HAP-1 (cell line): Measurements from ENCODE around the gene NEDD8.
A peak's percentile ranks its signal among the peaks of the same experiment; 100 is the strongest.

ENCODE experiments used
- DNase-seq, 2 experiments: peaks; one replicate each; pipeline ENCODE4 v3.0.0-alpha.2; 2016 to 2020; ENCODE audit warnings: low spot score in 2 of 2
- H3K27me3 ChIP-seq: fragments of 250-450 bp; sonication (Bioruptor Pico); 2 replicates; pipeline ENCODE4 v1.5.1; 2020; ENCODE audit warnings: low read depth, mild to moderate bottlenecking, moderate library complexity
- H3K36me3 ChIP-seq: fragments of 250-450 bp; sonication (Bioruptor Pico); replicated peaks from 2 replicates; pipeline ENCODE4 v1.5.1; 2020; ENCODE audit warnings: mild to moderate bottlenecking
- H3K4me1 ChIP-seq: fragments of 250-450 bp; sonication (Bioruptor Pico); 2 replicates; pipeline ENCODE4 v1.5.1; 2020; ENCODE audit warnings: mild to moderate bottlenecking
- H3K4me3 ChIP-seq: fragments of 250-450 bp; sonication (Bioruptor Pico); 2 replicates; pipeline ENCODE4 v1.5.1; 2020; ENCODE audit warnings: mild to moderate bottlenecking, moderate library complexity
- H3K9me3 ChIP-seq: fragments of 250-450 bp; sonication (Bioruptor Pico); 2 replicates; pipeline ENCODE4 v1.5.1; 2020; ENCODE audit warnings: mild to moderate bottlenecking, moderate library complexity
- in situ Hi-C: fragments of 300-500 bp; cut with MboI; formaldehyde crosslinking; loops from 3 replicates; pipeline ENCODE4 v1.14.3; 2020; ENCODE audit warnings: low sequenced_read_pairs, inconsistent platforms, mixed read lengths

Gene NEDD8

DNA sequence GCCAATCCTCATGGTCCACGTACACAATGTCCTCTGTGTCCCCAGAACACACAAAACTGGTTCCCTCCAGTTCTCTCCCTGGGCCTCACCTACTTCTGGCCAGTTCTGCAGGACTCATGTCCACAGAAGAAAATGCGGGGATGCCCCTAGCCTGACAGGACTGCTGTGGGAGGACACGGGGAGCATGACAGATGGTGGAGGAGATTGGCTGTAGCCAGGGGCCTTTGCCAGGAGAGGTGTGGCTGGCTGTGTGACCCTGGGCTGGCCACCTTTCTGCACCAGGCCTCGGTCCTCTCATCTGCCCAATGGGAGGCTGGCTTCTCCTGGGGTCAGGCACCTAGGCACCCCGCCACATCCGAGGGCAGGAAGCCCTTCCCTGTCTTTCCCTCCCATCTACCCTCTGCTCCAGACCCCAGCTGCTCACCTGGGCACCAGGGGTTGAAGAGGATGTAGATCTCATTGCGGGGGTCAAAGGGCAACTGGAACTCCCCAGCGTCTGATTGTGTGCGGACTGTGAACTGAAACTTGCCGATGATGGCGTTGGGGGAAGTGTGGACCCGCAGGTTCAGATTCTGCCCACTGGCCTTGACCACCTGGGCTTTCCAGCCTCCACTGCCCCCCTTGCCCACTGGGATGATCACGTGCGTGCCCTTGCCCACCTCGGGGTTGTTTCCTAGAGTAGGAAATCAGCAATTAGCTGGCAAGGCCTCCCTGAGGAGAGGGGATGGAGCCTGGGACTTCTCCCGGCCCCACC lies 28.0 kb upstream of the NEDD8 start:
- Histone ChIP-seq H3K9me3 (no peaks in the 10 kb centered on the region), H3K27me3 (no peaks in the 10 kb centered on the region), H3K4me3 (no peak overlapping the region), H3K36me3 (no peaks in the 10 kb centered on the region), H3K4me1 (no peaks in the 10 kb centered on the region)
- no peak for DNase-seq
- in situ Hi-C loops = no loop called here

DNA sequence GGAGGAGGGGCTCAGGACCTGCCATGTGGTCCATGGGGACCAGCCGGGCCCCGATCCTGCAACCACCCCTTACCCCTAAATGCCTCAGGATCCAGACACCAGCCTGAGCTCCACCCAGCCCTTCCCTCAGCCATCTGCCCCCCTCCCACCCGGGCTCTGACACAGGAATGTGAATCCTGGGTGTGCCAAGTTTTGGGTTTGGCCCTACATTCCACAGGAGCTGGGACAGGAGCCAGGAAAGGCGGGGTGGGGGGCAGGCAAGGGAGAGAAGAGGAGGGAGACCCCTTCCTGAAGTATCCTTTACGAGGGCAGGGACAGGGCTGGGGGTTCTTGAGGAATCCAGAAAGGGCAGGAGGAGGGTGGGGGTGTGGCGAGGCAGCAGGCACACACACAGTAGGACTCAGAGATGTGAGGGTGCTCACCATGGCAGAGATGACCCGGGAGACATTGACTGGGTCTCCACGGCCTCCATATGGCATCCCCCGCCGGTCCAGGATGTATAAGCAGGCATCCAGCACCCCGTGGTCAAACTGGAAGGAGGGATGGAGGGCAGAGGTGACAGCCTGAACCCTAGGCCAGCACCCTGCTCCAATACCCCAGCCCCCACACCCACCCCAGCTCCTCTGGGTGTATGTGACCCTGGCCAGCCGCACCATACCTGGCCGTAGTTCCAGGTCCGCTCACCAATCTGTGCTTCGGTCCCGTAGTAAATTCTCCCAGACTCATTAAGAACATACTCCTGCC lies 27.3 kb upstream of the NEDD8 start:
- no peaks in the 10 kb centered on the region for H3K9me3 ChIP-seq
- H3K4me3 ChIP-seq = no peak overlapping the region
- H3K27me3 ChIP-seq = no peaks in the 10 kb centered on the region
- no peaks in the 10 kb centered on the region for H3K4me1 ChIP-seq
- DNase-seq = peak in 1 of 2 experiments; percentile 38
- in situ Hi-C loops = no loop called here
- no peaks in the 10 kb centered on the region for H3K36me3 ChIP-seq

DNA sequence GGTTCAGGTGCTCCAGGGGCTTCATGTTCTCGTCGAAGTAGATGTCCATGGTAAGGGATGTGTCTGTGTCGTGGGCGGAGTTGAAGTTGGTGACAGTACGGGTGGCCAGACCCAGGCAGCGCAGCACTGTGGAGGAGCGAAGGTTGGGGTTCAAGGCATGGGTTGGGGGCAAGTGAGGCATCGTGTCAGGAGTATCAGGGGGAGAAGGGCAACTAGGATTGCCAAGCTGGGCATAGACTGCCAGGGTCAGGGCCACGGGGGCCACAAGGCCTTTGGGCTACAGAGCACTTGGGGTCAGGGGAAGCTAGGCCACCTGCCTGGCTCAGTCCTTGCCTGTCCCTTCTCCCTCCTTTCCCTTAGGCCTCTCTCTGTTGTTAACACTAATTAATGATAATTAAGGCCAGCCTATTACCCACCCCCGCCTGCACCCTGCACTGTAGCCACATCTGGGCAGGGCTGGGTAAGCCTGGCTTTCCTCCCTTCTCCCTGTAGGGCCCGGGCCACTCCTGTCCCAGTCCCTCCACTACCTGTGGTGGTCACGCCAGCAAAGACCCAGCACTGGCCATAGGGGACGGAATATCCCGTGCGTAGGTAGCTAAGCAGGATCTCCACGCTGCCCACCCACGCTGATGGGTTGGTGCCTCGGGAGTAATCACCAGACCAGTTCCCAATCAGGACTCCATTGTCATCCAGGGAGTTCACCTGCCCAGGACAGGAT lies 26.5 kb upstream of the NEDD8 start:
- Histone ChIP-seq H3K4me3 (no peak overlapping the region), H3K9me3 (no peaks in the 10 kb centered on the region), H3K27me3 (no peaks in the 10 kb centered on the region), H3K4me1 (no peaks in the 10 kb centered on the region), H3K36me3 (no peaks in the 10 kb centered on the region)
- DNase-seq = no peak
- in situ Hi-C loops = no loop called here

DNA sequence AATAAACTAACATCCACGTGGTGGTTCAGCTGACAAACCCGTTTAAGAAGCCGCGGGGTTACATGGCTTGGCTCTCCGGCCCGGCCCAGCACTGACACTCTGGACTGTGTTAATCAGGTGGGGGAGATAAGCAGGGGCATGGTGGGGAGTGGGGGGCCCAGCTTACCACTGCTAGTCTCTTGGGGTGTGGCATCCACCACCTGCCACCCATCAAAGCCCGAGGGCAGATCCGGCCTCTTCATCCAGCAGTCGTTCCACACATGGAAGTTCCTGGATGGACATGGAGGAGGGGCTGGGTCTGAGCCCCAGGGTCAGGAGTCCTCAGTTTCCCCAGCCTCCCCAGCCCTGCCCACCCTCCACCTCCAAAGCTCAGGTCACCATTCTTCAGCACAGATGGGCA lies 26.0 kb upstream of the NEDD8 start:
- in situ Hi-C loops = no loop called here
- Histone ChIP-seq H3K36me3 (no peaks in the 10 kb centered on the region), H3K4me1 (no peaks in the 10 kb centered on the region), H3K4me3 (no peak overlapping the region), H3K27me3 (no peaks in the 10 kb centered on the region), H3K9me3 (no peaks in the 10 kb centered on the region)
- DNase-seq = no peak

DNA sequence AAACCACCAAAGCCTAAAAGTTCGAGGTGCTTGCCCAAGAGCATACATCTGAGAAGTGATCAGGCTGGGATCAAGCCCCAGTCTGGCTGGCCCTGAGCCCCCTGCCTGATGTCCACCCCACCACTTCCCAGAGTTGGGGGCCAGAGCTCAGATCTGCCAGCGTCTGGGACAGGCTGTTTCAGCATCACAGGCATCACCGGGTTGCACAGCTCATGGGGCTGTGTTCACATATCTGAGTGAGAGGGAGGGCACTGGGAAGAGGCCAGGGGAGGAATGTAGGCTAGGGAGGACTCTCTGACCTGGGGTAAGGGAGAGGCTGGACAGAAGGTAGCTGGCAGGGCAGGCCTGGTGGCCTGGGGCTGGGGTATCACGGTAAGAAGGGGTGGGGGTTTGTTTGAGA lies 24.8 kb upstream of the NEDD8 start:
- Histone ChIP-seq H3K4me1 (no peaks in the 10 kb centered on the region), H3K36me3 (no peaks in the 10 kb centered on the region), H3K9me3 (no peaks in the 10 kb centered on the region), H3K4me3 (no peak overlapping the region), H3K27me3 (no peaks in the 10 kb centered on the region)
- DNase-seq = no peak
- in situ Hi-C loops = no loop called here

DNA sequence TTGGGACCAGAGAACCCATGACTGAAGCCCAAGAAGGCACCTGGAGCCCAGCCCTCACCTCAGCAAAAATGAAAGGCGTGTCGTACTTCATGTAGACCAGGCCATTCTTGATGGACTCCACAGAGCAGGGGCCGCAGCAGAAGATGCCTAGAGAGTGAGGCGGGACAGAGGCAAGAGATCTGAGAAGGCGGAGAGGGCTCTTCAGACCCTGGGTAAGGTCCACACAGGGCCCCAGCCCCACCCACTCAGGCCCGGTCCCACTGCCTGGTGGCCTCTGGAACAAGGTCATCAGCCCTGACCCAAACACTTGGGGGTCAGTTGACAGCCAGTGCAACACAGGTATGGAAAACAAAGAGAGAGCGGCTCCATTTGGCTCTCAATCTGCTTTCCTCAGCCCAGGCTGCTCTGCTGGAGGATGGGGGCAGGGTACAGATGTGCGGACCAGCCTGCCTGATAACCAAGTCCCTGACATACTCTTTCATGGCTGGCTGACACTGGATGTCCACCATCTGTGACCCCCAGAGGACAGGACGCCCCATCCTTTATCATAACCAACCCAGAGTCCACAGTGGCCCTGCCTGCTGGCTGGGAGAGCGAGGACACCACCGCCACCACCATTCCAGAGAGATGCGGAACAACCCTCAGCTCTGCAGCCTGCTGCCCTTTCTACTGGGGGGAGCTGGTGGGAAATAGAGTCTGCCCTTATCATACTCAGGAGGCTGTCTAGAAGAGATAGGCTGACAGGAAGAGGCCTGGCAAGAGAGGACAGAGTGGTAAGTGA lies 24.0 kb upstream of the NEDD8 start:
- H3K4me3 ChIP-seq = no peak overlapping the region
- in situ Hi-C loops = no loop called here
- H3K9me3 ChIP-seq = no peaks in the 10 kb centered on the region
- no peak for DNase-seq
- H3K36me3 ChIP-seq = no peaks in the 10 kb centered on the region
- H3K27me3 ChIP-seq = no peaks in the 10 kb centered on the region
- H3K4me1 ChIP-seq = no peaks in the 10 kb centered on the region

DNA sequence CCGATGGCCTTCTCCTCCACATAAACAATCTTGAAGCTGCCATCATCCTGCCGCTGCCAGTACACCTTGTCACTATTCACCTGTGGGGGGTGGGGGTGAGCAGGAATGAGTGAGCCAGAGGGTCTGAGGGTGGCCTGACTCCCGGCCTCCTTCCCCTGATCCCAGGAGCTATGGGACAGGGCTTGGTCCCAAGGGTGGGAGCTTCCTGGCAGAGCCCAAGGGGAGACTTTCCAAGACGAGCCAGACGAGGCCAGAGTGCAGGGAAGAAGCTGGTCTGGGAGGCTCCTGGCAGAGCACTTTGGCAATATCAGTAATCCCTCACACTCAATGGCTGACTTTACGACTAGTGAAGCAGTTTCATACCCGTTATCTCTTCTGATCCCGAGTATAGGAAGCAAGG lies 23.3 kb upstream of the NEDD8 start:
- no peaks in the 10 kb centered on the region for H3K4me1 ChIP-seq
- in situ Hi-C loops = no loop called here
- no peak overlapping the region for H3K4me3 ChIP-seq
- DNase-seq = no peak
- H3K36me3 ChIP-seq = no peaks in the 10 kb centered on the region
- H3K9me3 ChIP-seq = no peaks in the 10 kb centered on the region
- H3K27me3 ChIP-seq = no peaks in the 10 kb centered on the region

DNA sequence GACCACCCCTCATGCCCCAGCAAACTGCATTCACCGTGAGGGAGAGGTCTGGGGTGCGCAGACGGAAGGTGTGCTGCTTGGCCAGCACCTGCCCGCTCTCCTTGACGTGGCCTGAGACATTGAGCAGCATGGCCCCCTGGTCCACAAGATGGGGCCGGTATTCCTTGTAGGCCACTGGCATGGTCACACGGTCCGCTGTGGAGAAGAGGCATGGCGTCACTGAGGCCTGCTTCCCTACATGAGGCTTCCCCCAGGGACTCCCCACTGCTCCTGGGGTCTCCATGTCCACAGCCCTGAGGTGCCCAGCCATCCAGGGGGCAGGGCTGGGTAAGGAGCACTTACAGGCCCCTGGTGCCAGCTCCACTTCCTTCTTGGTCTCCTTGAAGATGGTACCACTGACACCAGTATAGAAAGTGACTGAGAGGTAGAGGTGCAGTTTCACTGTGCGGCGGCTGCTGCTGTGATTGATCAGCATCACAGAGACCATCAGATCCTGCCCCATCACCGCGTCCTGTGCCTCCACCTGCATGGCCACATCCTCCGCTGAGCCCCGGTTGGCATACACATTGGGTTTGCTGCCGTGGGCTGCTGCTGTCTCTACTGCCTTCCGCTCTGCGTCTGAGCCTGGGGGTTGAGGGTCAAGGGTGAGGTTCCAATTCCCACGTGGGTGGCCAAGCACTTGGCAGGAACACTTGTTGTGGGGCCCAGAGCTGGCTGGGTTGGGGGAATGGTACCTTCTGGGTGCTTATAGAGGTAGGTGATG lies 22.6 kb upstream of the NEDD8 start:
- Histone ChIP-seq H3K4me3 (no peak overlapping the region), H3K9me3 (no peaks in the 10 kb centered on the region), H3K4me1 (no peaks in the 10 kb centered on the region), H3K36me3 (no peaks in the 10 kb centered on the region), H3K27me3 (no peaks in the 10 kb centered on the region)
- in situ Hi-C loops = no loop called here
- no peak for DNase-seq

DNA sequence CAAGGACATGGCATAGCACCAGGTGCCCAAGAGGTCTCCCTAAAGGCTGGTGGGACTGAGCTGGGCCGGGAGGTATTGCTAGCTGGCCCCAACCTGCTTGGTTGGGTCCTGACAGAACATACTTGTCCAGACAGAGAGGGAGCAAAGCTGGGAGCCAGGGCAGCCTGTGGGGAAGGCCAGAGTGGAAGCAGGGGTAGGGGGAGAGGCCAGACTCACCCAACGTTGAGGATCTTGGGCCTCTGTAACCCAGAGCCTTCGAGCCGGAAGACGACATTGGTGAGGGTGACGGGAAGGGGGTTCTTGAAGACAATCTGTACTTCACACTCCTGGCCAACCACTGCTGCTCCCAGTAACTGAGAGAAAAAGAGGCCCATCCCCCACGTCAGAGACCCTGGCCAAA lies 21.8 kb upstream of the NEDD8 start:
- H3K36me3 ChIP-seq = no peaks in the 10 kb centered on the region
- no peak for DNase-seq
- in situ Hi-C loops = no loop called here
- H3K4me1 ChIP-seq = no peaks in the 10 kb centered on the region
- H3K4me3 ChIP-seq = no peak overlapping the region
- H3K9me3 ChIP-seq = no peaks in the 10 kb centered on the region
- no peaks in the 10 kb centered on the region for H3K27me3 ChIP-seq

DNA sequence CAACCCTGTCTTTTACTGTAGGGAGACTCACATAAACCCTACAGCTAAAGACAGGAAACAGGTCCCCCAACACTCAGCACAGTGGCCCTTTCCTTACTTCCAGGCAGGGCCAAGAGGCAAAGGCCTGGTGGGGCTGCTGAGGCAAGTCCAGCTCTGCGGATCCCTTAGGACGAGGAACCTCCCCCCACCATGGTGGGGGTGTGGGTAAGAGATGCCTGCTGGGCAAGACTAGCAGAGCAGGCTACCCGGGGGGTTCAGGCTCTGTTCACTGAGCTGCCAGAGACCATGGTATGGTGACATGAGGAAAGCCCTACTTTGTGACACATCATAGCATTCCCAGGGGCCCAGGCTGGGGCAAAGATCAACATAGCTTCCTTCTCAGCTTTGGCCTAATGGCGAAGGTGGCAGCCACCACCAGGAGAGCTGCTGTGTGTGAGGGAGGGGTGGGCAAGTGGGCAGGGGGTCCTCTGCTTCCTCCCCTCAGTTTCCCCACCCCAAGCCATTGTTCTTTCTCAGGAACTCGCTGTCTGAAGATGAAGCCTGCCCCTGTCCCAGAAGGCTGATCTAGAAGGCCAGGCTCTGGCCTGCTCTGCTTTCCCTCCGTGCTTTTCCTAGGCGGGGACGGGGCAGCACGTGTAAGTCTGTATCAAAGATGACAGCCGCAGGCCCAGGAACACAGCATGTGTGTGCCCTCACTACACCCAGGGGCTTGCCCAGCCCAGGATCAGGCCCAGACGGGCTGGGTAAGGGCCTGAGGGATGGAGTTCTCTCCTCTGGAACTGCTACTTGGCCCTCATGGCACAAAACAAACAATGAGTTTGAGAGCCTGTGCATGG lies 20.3 kb upstream of the NEDD8 start:
- H3K4me1 ChIP-seq = no peaks in the 10 kb centered on the region
- in situ Hi-C loops = no loop called here

DNA sequence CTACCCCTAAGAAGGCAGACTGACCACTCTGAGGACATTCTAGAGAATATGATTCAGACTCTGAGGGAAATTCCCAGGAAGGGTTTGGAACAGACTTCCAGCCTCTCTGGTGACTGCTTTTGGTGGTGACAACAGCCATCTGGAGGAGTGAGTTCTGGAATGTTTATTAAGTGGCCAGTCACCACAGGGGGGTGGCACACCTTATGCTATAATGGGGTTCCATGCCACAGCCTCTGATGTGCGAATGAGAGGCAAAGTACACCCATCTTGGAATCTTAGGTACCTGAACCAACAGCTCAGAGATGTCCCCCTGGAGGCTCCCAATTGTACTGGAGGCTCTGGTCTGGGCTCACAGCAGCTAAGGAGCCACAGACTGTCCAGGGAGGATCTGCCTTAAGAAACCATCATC lies 19.7 kb upstream of the NEDD8 start:
- Histone ChIP-seq H3K27me3 (no peaks in the 10 kb centered on the region), H3K36me3 (no peaks in the 10 kb centered on the region), H3K4me3 (no peak overlapping the region), H3K9me3 (no peaks in the 10 kb centered on the region), H3K4me1 (no peaks in the 10 kb centered on the region)
- DNase-seq = no peak
- in situ Hi-C loops = no loop called here

More for the DNA sequence above, 20.3 kb upstream of the NEDD8 start:
- Histone ChIP-seq H3K27me3 (no peaks in the 10 kb centered on the region), H3K9me3 (no peaks in the 10 kb centered on the region), H3K36me3 (no peaks in the 10 kb centered on the region), H3K4me3 (no peak overlapping the region)
- no peak for DNase-seq

DNA sequence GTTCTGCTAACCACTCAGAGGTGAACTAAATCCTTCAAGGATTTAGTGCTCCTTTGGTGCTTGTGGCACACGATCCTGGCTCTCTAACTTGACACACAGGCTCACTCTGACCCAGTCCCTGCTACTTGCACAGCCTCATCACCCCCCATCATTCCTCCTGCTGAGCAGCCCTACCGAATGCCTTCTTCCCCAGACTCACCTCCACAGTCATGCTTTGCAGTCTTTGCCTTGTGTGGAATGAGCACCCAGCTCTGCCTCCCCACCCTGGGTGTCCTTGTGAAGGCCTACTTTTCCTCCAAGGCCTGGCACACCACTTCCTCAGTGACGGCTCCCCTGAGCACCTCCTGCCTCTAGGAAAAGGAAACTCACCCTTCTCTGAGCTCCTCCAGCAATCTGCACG lies 18.2 kb upstream of the NEDD8 start:
- Histone ChIP-seq H3K27me3 (no peaks in the 10 kb centered on the region), H3K4me3 (no peak overlapping the region), H3K4me1 (no peaks in the 10 kb centered on the region), H3K9me3 (no peaks in the 10 kb centered on the region), H3K36me3 (no peaks in the 10 kb centered on the region)
- in situ Hi-C loops = no loop called here
- DNase-seq = no peak
